GM21786 (cell line): ENCODE measurements around the gene ITLN1.

Source experiments
- ATAC-seq: cut with Tn5 transposase; IDR thresholded peaks from one replicate; pipeline ENCODE4 v1.9.1; 2021; ENCODE audit not compliant: unreplicated experiment

ITLN1 gene

GRCh38 chr1:160826546-160826945, 58.4 kb downstream of the ITLN1 start:
- ATAC-seq: no peak
